ENCODE results near the gene CNIH3. TPM values are rescaled to one million over a fixed set of nuclear protein-coding genes. Genes with fewer than 3 reads are reported as not detected.

The CNIH3 gene
- total RNA-seq, 2 experiments from 2014 or later, result 1.8 to 2.5 TPM

DNA sequence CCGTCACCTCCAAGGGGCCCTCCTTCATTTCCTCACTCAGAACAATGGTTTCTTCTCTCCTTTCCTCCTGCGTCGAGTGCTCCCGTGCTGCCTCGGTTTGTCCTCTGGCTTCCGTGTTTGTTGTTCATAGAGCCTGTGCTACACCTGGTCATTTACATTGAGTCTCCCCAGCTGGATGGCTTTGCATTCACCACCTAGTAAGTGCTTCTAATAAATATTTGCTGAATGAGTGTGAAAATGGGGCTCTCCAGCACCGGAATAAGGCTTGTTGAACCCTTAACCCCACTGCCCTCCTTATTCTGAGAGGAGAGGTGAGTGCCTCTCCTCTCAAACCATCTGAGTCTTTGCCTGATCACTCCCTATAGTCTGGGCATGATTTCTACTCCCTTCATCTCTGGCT is 104.9 kb downstream of the CNIH3 start:
- ChIA-PET CTCF (no interaction called here), POLR2A (no interaction called here)
- DNase-seq, result no peak
- Histone ChIP-seq H3K36me3 (ENCODE audit: insufficient read depth, low read length) (no peaks in the 10 kb centered on the region), H3K4me3 (ENCODE audit: low read length) (no peak overlapping the region), H3K27me3 (ENCODE audit: control insufficient read depth in 1 of 2, insufficient read depth in 2 of 2, low read length in 2 of 2) (peaks cover 0 to 13% of the 10 kb centered on the region in 2 experiments), H3K4me1 (ENCODE audit: insufficient read depth, low read length) (no peaks in the 10 kb centered on the region), H3K9me3 (ENCODE audit: control insufficient read depth in 1 of 2, insufficient read depth in 1 of 2, low read length in 2 of 2) (no peaks in the 10 kb centered on the region), H3K27ac (ENCODE audit: low read depth in 1 of 2, low read length in 2 of 2) (no peak overlapping the region)
- ATAC-seq (ENCODE audit: poor library complexity), result no peak
- no peaks in the 10 kb centered on the region for H3K9me3 Mint-ChIP-seq
- no peak overlapping the region for H3K4me3 Mint-ChIP-seq
- intact Hi-C loops (cut with DNase I, micrococcal nuclease), result no loop called here
- no peak overlapping the region for H3K27ac Mint-ChIP-seq
- no peaks in the 10 kb centered on the region for H3K36me3 Mint-ChIP-seq (ENCODE audit: low read depth)
- TF ChIP-seq, protein P1, sequence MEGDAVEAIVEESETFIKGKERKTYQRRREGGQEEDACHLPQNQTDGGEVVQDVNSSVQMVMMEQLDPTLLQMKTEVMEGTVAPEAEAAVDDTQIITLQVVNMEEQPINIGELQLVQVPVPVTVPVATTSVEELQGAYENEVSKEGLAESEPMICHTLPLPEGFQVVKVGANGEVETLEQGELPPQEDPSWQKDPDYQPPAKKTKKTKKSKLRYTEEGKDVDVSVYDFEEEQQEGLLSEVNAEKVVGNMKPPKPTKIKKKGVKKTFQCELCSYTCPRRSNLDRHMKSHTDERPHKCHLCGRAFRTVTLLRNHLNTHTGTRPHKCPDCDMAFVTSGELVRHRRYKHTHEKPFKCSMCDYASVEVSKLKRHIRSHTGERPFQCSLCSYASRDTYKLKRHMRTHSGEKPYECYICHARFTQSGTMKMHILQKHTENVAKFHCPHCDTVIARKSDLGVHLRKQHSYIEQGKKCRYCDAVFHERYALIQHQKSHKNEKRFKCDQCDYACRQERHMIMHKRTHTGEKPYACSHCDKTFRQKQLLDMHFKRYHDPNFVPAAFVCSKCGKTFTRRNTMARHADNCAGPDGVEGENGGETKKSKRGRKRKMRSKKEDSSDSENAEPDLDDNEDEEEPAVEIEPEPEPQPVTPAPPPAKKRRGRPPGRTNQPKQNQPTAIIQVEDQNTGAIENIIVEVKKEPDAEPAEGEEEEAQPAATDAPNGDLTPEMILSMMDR (IDR thresholded peaks at IDR 0.05), result no peak
- H3K4me1 Mint-ChIP-seq (ENCODE audit: low read depth), result no peaks in the 10 kb centered on the region
- H3K27me3 Mint-ChIP-seq, result peaks cover 26% of the 10 kb centered on the region

DNA sequence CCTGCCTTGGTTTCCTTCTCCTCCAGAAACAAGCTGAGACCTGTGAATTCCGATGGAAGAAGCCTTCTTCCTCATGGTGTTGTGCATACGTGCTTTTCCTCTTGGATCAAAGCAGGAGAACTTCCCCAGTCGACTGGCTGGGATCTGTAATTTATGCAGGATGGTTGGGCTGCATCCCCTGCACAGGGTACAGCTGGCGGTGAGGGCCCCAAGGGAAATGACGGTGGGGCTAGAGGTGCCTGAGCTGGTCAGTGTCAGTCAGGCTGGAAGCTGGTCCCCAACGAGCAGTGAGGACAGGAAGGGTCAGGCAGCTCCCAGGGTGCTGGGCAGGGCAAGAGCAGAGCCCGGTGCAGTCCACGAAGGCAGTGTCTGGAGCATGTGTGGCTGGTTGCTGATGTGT is 106.7 kb downstream of the CNIH3 start:
- H3K27ac Mint-ChIP-seq, result no peak overlapping the region
- Histone ChIP-seq H3K27ac (ENCODE audit: low read depth in 1 of 2, low read length in 2 of 2) (no peak overlapping the region), H3K9me3 (ENCODE audit: control insufficient read depth in 1 of 2, insufficient read depth in 1 of 2, low read length in 2 of 2) (no peaks in the 10 kb centered on the region), H3K4me1 (ENCODE audit: insufficient read depth, low read length) (no peaks in the 10 kb centered on the region), H3K4me3 (ENCODE audit: low read length) (no peak overlapping the region), H3K36me3 (ENCODE audit: insufficient read depth, low read length) (no peaks in the 10 kb centered on the region), H3K27me3 (ENCODE audit: control insufficient read depth in 1 of 2, insufficient read depth in 2 of 2, low read length in 2 of 2) (peaks cover 0 to 13% of the 10 kb centered on the region in 2 experiments)
- CTCF ChIA-PET, result no interaction called here
- no peaks in the 10 kb centered on the region for H3K4me1 Mint-ChIP-seq (ENCODE audit: low read depth)
- intact Hi-C loops (cut with DNase I, micrococcal nuclease), result no loop called here
- no peaks in the 10 kb centered on the region for H3K36me3 Mint-ChIP-seq (ENCODE audit: low read depth)
- no peaks in the 10 kb centered on the region for H3K9me3 Mint-ChIP-seq
- no peak for DNase-seq
- peaks cover 17% of the 10 kb centered on the region for H3K27me3 Mint-ChIP-seq
- no peak for ATAC-seq (ENCODE audit: poor library complexity)
- TF ChIP-seq, protein P1 (IDR thresholded peaks at IDR 0.05), result no peak
- POLR2A ChIA-PET, result no interaction called here
- no peak overlapping the region for H3K4me3 Mint-ChIP-seq

DNA sequence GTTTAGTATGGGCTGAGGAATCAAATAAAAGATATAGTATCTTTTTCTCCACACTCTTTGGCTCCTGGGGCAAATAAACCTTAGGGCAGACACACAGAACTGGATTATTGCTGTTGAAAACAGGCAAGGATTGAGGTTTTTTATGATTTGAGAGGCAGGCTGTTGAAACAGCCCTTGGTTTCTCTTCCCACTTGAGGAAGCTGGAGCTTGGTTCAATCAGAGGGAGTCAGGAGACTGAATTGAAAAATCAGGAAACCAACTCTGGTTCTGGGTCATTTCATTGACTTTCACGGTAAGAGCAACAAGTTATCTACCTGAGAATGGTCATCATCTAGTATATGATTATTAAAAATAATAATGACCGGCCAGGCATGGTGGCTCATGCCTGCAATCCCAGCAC is 108.4 kb downstream of the CNIH3 start:
- H3K27ac Mint-ChIP-seq, result no peak overlapping the region

More for the DNA sequence above, 108.4 kb downstream of the CNIH3 start:
- Mint-ChIP-seq H3K27me3 (peaks cover 13% of the 10 kb centered on the region), H3K9me3 (no peaks in the 10 kb centered on the region), H3K4me1 (ENCODE audit: low read depth) (no peaks in the 10 kb centered on the region), H3K36me3 (ENCODE audit: low read depth) (no peaks in the 10 kb centered on the region), H3K4me3 (no peak overlapping the region)
- ATAC-seq (ENCODE audit: poor library complexity) (no peak), DNase-seq (no peak)
- POLR2A ChIA-PET, result no interaction called here
- H3K4me3 ChIP-seq (ENCODE audit: low read length), result no peak overlapping the region
- CTCF ChIA-PET, result no interaction called here
- H3K4me1 ChIP-seq (ENCODE audit: insufficient read depth, low read length), result no peaks in the 10 kb centered on the region
- H3K27ac ChIP-seq (ENCODE audit: low read depth in 1 of 2, low read length in 2 of 2), result no peak overlapping the region
- TF ChIP-seq, protein P1 (IDR thresholded peaks at IDR 0.05), result no peak
- no peaks in the 10 kb centered on the region for H3K9me3 ChIP-seq (ENCODE audit: control insufficient read depth in 1 of 2, insufficient read depth in 1 of 2, low read length in 2 of 2)
- no peaks in the 10 kb centered on the region for H3K36me3 ChIP-seq (ENCODE audit: insufficient read depth, low read length)
- H3K27me3 ChIP-seq (ENCODE audit: control insufficient read depth in 1 of 2, insufficient read depth in 2 of 2, low read length in 2 of 2), result peaks cover 0 to 9% of the 10 kb centered on the region in 2 experiments
- intact Hi-C loops (cut with DNase I, micrococcal nuclease), result no loop called here
